GM12874 (cell line): ENCODE data around the gene TBCB.

ENCODE experiments used
- CTCF ChIP-seq: IDR thresholded peaks from 2 replicates; pipeline ENCODE4 v1.5.1; 2011; ENCODE audit warnings: low read depth, mild to moderate bottlenecking, control low read depth, low read length, moderate library complexity; ENCODE audit not compliant: insufficient read depth

The TBCB gene

GRCh38 chr19:36093687-36094086 is 21.6 kb upstream of the TBCB start:
- no peak for TF ChIP-seq CTCF

- no peak for TF ChIP-seq CTCF
These were observed 18.2 kb upstream of the TBCB start for GRCh38 chr19:36097036-36097435.

- TF ChIP-seq CTCF = no peak
These were observed 16.0 kb upstream of the TBCB start for GRCh38 chr19:36099166-36099785.

GRCh38 chr19:36100476-36100875 is 14.8 kb upstream of the TBCB start:
- no peak for TF ChIP-seq CTCF

GRCh38 chr19:36101550-36102327 is 13.5 kb upstream of the TBCB start:
- TF ChIP-seq CTCF = no peak

GRCh38 chr19:36103040-36103626 is 12.1 kb upstream of the TBCB start:
- TF ChIP-seq CTCF = no peak

- TF ChIP-seq CTCF = no peak
These were observed 11.3 kb upstream of the TBCB start for GRCh38 chr19:36103842-36104552.
